OCI-M2 (cell line): ENCODE measurements around the gene CHD2.
"Not testable (repeated sequence)": the region's sequence is repeated elsewhere in the genome, so short reads cannot be mapped to it uniquely, and the experiment has no call there.

Source experiments
- DNase-seq: peaks from one replicate; lab custom pipeline; 2025; ENCODE audit not compliant: unreplicated experiment; lab: John Stamatoyannopoulos, UW

Gene CHD2

GRCh38 chr15:92904722-92905571 lies 4.8 kb downstream of the CHD2 start:
- DNase-seq, result no peak

GRCh38 chr15:92906020-92906419 lies 5.9 kb downstream of the CHD2 start:
- DNase-seq, result no peak

GRCh38 chr15:92906563-92907081 lies 6.5 kb downstream of the CHD2 start:
- no peak for DNase-seq

- no peak for DNase-seq
These were observed 7.1 kb downstream of the CHD2 start for GRCh38 chr15:92907229-92907628.

- DNase-seq, result no peak
These were observed 8.0 kb downstream of the CHD2 start for GRCh38 chr15:92907896-92908712.

- no peak for DNase-seq
These were observed 8.6 kb downstream of the CHD2 start for GRCh38 chr15:92908713-92909057.

- DNase-seq, result no peak
These were observed 9.1 kb downstream of the CHD2 start for GRCh38 chr15:92909136-92909781.

- DNase-seq, result no peak
These were observed 10.3 kb downstream of the CHD2 start for GRCh38 chr15:92910451-92910850.

- no peak for DNase-seq
These were observed 14.0 kb downstream of the CHD2 start for GRCh38 chr15:92914103-92914499.

GRCh38 chr15:92914768-92915221 lies 14.7 kb downstream of the CHD2 start:
- DNase-seq, result no peak

- no peak for DNase-seq
These were observed 15.8 kb downstream of the CHD2 start for GRCh38 chr15:92915766-92916435.

GRCh38 chr15:92917598-92918407 lies 17.7 kb downstream of the CHD2 start:
- DNase-seq, result peak; percentile 66

GRCh38 chr15:92918881-92919280 lies 18.8 kb downstream of the CHD2 start:
- DNase-seq, result not testable (repeated sequence)

- DNase-seq, result no peak
These were observed 20.6 kb downstream of the CHD2 start for GRCh38 chr15:92920595-92921161.

GRCh38 chr15:92921215-92922131 lies 21.3 kb downstream of the CHD2 start:
- DNase-seq, result no peak

- no peak for DNase-seq
These were observed 22.4 kb downstream of the CHD2 start for GRCh38 chr15:92922418-92923002.

- no peak for DNase-seq
These were observed 24.1 kb downstream of the CHD2 start for GRCh38 chr15:92924216-92924615.

- no peak for DNase-seq
These were observed 25.3 kb downstream of the CHD2 start for GRCh38 chr15:92925454-92925853.
